Right ventricle myocardium inferior (tissue), 1 donor: ENCODE data around the gene NGFR. TPM values are rescaled to one million over a fixed set of nuclear protein-coding genes. Genes with fewer than 3 reads are reported as not detected.
"Not testable (repeated sequence)": the region's sequence is repeated elsewhere in the genome, so short reads cannot be mapped to it uniquely, and the experiment has no call there.

Experiments
- ATAC-seq: fragments of 200-7000 bp; cut with Tn5 transposase; one replicate; pipeline ENCODE4 v1.9.1; 2020; ENCODE audit warnings: mild to moderate bottlenecking, moderate library complexity
- DNase-seq: peaks from one replicate; pipeline ENCODE4 v3.0.0; 2021; ENCODE audit errors: missing footprints
- intact Hi-C: fragments of 100-400 bp; cut with DNase I; formaldehyde crosslinking; loops from one replicate; pipeline ENCODE4 v1.11.0; 2022
- microRNA-seq: library from miRNA; unstranded; fragments of <30 nt; microRNA quantifications from one replicate; pipeline ENCODE4 v1.2.0, GENCODE V29; 2020
- total RNA-seq: library from RNA; stranded (reverse); fragmentation: NEBNext Ultra II Directional; extraction: Animal tissue kit (Norgen Biotek cat#: 25700); gene quantifications from one replicate; pipeline ENCODE4 v1.2.1, GENCODE V29; 2021
- donor health status: DM: no; HTN: yes; CAD: no; lungs with severe emphysema.

NGFR gene
- total RNA-seq, 1 donor from 2014 or later: 10.0 TPM

DNA sequence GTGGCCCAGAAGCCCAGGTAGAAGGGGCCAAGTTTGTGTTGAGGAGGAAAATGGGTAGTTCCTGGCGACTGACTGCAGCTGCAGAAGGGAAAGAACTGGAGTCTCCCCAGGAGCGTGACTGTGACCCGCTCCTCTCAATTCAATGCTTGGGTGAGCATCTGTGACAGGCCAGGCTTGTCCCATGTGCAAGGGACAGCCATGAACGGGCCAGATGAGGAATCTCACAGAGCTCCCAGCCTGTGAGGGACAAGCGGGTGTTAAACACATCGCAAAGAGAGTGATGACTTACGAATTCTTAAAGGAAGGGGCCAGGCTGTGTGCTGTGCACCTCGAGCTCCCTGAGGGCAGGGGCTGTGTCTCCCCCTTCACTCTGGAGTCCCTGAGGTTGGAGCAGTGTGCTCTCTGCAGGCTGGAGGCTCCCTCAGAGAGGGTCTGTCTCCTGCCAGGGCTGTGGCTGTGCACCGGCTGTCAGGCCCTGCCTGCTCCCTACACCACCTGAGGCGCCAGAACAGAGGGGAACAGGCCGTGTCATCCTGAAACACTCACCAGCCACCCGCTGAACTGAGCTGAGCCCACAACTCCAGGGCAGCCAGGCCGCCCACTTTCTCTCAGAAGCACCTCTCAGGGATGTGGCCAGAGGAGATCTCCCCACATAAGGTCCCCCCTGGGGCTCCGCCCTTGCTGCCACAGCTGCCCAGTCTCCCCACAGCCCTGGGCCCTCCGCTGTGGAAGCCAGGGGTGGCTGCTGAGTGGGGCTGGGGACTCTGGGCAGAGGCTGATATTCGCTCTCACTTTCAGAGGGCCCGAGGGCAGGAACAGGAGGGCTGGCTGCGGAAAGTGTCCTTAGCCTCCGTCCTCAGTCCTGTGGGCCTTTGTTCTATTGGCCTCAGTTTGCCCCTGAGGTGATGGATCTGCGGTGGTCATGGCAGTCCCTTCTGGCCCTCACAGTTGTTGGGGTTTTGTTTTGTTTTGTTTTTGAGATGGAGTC, 54.9 kb downstream of the NGFR start:
- intact Hi-C loops: loop anchor here (2.0 kb wide), 3 partner anchors 53 to 147 kb away; no protein-coding TSS in a partner anchor
- peak; percentile 60 for DNase-seq
- ATAC-seq: no peak

GRCh38 chr17:49550764-49551163, 55.7 kb downstream of the NGFR start:
- peak; percentile 43 for DNase-seq
- not testable (repeated sequence) for ATAC-seq
- intact Hi-C loops: loop anchor here (2.0 kb wide), 1 partner anchor 148 kb away; no protein-coding TSS in a partner anchor

GRCh38 chr17:49551221-49552069, 56.4 kb downstream of the NGFR start:
- intact Hi-C loops: loop anchor here (2.0 kb wide), 1 partner anchor 149 kb away; no protein-coding TSS in a partner anchor
- peak; percentile 55 for DNase-seq
- no peak for ATAC-seq

- peak; percentile 66 for DNase-seq
- no peak for ATAC-seq
- intact Hi-C loops: no loop called here
These were observed 57.1 kb downstream of the NGFR start for GRCh38 chr17:49552070-49552751.

DNA sequence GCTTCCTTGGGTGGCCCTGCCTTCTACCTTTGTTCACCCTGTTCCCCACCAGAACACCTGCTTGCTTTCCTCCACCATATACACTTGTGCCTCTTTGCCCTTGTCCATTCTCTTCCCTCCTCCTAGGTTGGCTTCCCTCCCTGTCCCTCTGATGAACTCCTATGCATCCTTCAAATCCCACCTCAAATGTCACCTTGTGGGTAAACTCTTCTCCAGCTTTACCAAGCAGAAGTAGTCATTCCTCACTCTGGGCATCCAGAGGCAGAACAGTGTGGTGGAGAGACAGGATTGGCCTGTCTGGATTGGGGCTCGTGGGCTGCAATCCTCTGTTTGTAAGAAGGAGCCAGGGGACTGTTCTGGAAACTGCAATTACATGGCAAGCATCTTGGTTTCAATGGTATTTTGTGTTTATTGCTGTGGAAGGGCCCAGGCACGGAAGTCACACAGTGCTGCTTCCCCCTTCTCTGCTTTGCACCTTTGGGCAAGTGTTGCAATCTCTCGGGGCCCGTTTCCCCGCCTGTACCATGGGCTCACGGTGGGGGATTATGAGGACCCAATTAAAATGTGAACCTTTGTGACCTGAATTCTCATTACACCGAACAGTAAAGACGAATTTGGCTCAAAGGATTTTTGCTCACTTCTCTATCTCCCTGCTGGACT, 58.7 kb downstream of the NGFR start:
- peak; percentile 7 for DNase-seq
- ATAC-seq: no peak
- intact Hi-C loops: loop anchor here (2.0 kb wide), 1 partner anchor 59 kb away; the partner anchor contains the start of gene NGFR

DNA sequence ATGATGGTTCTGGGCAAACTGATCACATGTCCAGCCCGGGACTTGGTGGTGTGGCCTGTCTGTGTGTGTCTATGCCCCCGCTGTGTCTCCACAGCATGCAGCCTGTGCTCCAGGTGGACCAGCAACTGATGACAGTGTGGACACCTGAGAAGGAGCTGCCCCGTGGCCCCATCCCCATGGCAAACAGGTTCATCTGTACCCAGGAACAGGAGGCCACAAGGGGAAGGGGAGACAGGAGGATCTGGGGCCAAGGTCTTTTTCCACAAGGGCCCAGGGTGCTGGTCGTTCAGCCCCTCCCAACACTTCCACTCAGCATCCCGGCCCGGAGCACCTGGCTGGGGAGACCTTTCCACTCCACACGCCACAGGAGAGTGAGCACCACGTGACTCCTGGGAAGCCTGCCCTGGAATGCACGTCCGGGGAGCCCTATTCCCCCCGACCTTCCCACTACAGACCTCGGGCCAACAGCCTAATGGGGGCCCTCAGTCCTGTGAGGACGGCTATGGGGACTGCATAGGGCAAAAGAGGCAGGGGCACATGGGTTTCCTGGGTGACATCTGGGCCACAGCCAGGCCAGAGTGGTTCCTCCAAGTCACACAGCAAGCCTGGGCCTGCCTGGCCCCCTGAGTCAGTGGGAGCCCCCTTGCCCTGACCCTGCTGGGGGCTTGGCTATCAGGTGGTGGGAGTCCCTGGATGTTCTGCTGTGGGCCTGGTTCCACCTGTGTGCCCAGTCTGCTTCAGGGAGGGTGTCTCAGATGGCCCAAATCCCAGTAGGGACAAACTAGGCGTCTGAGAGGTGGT, 59.8 kb downstream of the NGFR start:
- ATAC-seq: no peak
- intact Hi-C loops: loop anchor here (2.0 to 5.0 kb wide), 2 partner anchors 60 to 238 kb away; partner anchors contain the start of gene NGFR
- DNase-seq: peak; percentile 39

DNA sequence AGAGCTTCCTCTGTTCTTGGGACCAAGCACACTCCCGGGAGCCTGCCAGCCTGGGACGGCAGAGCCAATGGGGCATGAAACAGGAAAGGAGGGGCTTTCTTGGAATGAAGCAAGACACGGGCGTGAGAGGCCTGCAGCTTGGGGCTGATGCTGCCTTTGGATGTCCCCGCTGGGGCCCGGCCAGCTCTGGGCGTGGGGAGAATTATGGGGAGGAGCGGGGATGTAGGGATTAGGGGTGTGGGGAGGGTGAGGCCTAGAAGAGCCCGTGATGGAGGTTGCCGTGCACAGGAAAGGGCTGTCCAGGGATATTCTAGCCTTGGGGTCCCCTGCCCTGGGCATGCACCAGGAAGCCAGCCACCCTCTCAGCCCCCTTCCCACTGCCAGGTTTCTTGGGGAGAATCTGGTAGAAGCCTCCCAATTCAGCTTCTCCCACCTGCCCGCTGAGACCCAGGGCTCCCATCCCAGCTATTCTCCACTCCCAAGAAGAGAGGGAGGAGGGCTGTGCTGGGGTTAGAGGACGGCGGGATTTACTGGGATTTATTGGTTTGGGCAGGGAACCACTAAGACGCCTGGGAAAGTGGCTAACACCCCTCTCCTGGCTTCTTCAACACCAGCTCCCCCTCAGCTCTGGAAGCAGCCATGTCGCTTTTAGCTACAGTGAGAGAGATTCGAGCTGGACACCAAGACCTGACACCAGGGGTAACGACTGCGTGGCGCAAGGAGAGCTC, 60.6 kb downstream of the NGFR start:
- ATAC-seq (no peak), DNase-seq (peak; percentile 56)
- intact Hi-C loops: loop anchor here (2.0 to 5.0 kb wide), 4 partner anchors 61 to 238 kb away; partner anchors contain the start of gene NGFR

GRCh38 chr17:49556223-49556943, 61.3 kb downstream of the NGFR start:
- peak; percentile 91 for DNase-seq
- intact Hi-C loops: loop anchor here (2.0 to 5.0 kb wide), 3 partner anchors 122 to 239 kb away; no protein-coding TSS in a partner anchor
- ATAC-seq: peak; percentile 85

- intact Hi-C loops: loop anchor here (2.0 to 5.0 kb wide), 3 partner anchors 123 to 240 kb away; no protein-coding TSS in a partner anchor
- ATAC-seq (peak; percentile 44), DNase-seq (peak; percentile 23)
These were observed 62.4 kb downstream of the NGFR start for GRCh38 chr17:49557312-49558024.

Small RNAs within 50 kb of the gene (microRNA-seq; reads per million reads assigned to microRNA genes)
- not detected for gene MIR6165

Other genes starting within 250 kb of the NGFR start
- gene ZNF652, start 133.0 kb upstream of the NGFR start, total RNA-seq: 19.0 TPM
- gene PHB1, start 80.4 kb upstream of the NGFR start, total RNA-seq: 233 TPM
- gene NXPH3, start 80.6 kb downstream of the NGFR start, total RNA-seq: 4.5 TPM
- 73.1 TPM for gene SPOP, start 182.8 kb downstream of the NGFR start, total RNA-seq
- gene SLC35B1, start 212.7 kb downstream of the NGFR start, total RNA-seq: 59.3 TPM